Measurements from ENCODE around the gene CD248.
"Not testable (repeated sequence)": the region's sequence is repeated elsewhere in the genome, so short reads cannot be mapped to it uniquely, and the experiment has no call there.

Gene CD248

GRCh38 chr11:66276619-66277018 is 40.2 kb downstream of the CD248 start:
- not testable (repeated sequence) for DNase-seq (ENCODE audit: low read depth)

- DNase-seq (ENCODE audit: low read depth), result no peak
Observed at GRCh38 chr11:66275984-66276612, 40.7 kb downstream of the CD248 start.

- no peak for DNase-seq (ENCODE audit: low read depth)
Observed at GRCh38 chr11:66275396-66275795, 41.4 kb downstream of the CD248 start.

DNA sequence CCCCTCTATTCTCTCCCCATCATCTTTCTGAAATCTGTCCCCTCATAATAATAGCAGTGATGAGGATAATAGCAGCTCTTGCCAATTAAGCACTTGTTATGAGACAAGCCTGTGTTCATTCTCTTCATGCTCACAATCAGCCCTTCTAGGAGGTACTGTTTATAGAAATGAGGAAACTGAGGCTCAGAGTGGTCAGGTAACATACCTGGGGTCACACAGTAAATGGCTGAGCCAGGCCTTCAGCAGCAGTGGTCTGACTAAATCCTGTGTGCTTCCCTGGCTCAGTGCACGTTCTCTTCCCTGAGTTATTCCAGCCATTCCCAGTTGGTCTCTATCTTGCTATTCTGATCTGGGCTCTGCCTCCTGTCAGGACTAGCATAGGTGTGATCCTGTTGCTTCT is 42.6 kb downstream of the CD248 start:
- no peak for DNase-seq (ENCODE audit: low read depth)

- peak; percentile 41 for DNase-seq (ENCODE audit: low read depth)
Observed at GRCh38 chr11:66272596-66272995, 44.2 kb downstream of the CD248 start.

DNA sequence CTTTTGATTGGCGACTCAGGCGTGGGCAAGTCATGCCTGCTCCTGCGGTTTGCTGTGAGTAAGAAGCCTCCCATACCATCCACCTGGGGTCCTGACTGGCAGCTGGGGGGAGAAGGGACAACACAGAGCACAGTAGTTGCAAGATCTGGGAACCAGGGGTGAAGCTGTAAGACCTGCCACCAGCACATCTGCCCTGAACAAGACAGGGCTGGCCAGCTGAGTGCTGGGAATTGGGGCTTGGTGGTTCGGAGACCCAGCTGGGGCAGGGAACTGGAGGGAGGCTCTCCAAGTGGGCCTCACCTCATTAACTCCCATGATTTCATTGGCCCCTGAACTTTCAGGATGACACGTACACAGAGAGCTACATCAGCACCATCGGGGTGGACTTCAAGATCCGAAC is 45.0 kb downstream of the CD248 start:
- no peak for DNase-seq (ENCODE audit: low read depth)

GRCh38 chr11:66268952-66269905 is 47.6 kb downstream of the CD248 start:
- DNase-seq (ENCODE audit: low read depth), result no peak

DNA sequence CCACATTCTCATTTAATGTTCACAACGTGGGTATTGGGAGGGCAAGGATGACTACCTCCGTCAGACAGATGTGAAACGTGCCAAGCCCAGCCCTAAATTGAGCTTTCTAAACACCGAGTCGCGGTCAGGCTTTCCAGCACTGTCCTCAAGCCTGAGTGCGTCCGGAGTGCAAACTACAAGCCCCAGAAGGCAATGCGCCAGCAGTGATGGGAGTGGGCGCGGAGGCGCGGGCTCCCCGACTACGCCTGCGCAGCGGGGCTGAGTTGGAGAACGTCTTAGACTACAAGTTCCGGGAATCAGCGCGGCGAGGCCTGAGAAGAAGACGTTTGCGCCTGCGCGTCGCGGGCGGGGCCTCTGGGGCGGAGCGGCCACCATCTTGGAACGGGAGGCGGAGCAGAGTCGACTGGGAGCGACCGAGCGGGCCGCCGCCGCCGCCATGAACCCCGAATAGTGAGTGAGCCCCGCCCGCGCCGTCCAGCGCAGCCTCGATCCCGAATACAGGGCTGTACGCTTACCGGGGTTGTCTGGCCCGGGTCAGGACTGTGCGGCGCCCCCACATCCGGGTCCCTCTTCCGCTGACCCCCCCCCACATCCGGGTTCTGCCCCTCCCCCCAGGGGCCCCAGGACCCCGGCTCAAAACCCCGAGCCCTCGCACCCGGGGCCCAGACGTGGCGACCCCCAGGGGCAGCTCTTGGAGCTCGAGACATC is 48.4 kb downstream of the CD248 start, which contains the start of gene RAB1B:
Gene RAB1B (plus strand): TSS at position 396 of the 708 bp plus-strand sequence. CDS start 41 bp downstream, at position 437.
- DNase-seq (ENCODE audit: low read depth), result peak; percentile 100

DNA sequence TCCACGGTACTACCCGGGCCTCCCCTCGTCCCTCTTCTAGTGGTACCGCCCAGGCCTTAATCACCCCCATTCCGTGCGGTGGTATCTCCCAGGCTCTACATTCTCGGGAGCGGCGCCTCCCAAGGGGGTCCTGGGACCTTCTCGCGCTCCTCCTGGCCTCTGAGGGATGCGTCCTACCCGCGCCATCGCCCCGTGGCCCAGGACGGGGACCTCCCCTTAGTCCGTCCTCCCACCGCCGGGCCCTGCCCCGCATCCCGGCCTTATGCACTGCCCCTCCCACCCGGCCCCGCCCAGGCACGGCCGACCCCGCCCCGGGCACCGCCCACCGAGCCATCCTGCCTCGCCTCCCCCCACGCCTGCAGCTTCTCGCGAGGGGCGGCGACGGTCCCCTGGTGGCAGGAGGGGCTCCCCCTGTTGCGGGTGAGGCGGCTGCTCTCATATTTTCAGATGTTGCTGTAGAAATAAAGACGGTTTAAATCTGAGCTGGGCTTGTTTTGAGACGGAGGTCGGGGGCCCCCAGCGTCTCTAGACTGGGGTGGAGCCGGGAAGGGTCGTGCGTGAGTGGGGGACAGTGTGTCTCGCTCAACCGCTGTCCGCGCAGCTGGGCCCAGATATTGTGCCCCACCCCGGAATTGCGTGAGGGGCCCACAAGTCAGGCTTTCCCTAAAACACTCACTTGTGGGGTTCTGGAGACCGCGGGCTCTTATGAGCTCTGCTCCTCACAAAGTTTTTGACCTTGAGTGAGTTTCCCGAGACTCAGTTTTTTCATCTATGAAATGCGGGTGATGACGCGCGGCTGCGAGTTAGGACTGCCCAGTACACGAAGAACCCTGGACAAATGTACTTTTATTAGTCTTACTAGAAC is 49.2 kb downstream of the CD248 start:
- DNase-seq (ENCODE audit: low read depth), result peak; percentile 78

GRCh38 chr11:66267039-66267378 is 49.8 kb downstream of the CD248 start:
- no peak for DNase-seq (ENCODE audit: low read depth)

GRCh38 chr11:66266378-66267038 is 50.3 kb downstream of the CD248 start:
- no peak for DNase-seq (ENCODE audit: low read depth)

DNA sequence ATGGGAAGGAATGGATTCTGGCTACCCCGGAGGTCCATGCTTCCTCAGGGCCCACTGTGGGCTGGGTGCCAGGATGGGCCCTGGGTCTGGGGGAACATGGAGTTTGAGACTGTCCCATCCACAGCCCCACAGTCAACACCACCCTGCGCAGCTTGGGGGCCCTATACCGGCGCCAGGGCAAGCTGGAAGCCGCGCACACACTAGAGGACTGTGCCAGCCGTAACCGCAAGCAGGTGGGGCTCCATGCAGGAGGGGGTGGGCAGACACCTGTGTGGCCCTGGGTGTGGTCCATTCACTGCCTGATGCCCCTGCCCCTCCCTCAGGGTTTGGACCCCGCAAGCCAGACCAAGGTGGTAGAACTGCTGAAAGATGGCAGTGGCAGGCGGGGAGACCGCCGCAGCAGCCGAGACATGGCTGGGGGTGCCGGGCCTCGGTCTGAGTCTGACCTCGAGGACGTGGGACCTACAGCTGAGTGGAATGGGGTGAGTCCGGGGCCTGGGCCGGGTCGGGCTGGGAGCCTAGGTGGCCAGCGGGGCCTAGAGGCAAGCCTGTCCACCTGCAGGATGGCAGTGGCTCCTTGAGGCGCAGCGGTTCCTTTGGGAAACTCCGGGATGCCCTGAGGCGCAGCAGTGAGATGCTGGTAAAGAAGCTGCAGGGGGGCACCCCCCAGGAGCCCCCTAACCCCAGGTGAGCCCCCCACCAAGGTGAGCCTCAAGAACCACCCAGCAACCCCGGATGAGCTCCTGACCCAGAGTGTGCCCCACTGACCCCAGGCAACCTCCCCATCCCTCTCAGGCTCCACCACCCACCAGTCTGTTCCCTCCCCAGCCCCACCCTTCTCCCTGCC is 51.1 kb downstream of the CD248 start:
- no peak for DNase-seq (ENCODE audit: low read depth)

DNA sequence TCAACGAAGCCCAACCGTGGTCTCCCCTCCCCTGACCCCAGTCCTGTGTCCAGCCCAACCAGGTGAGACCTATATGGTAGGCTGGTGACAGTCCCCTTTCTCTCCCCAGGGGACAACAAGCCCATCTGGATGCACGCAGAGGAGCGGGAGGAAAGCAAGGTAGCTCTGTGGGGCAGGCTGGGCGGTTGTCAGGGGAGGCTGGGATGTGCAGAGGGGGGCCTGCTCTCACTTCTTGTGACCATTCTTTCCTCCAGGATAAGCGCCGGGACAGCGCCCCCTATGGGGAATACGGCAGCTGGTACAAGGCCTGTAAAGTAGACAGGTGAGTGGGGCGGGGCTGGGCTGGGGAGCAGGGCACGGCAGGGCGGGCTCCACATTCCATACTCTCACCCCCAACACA is 51.9 kb downstream of the CD248 start:
- DNase-seq (ENCODE audit: low read depth), result no peak

Measured in activated gamma-delta T cell treated with anti-CD3 and anti-CD28 coated beads, Interleukin-2, amount 50 U/mL, for 16 hours (primary cell).